Panc1 (cell line): Measurements from ENCODE around the gene MRPL10. TPM values are rescaled to one million over a fixed set of nuclear protein-coding genes. Genes with fewer than 3 reads are reported as not detected.

Experiments
- ATAC-seq: fragments of 200-7000 bp; cut with Tn5 transposase; 2 replicates; pipeline ENCODE4 v1.9.1; 2020; ENCODE audit warnings: mild to moderate bottlenecking, moderate library complexity
- BruUV-seq: library from RNA; stranded (reverse); fragments of 400-500 nt; replicated peaks from 2 replicates; lab custom pipeline; 2021; lab: Mats Ljungman, UMichigan
- CTCF ChIA-PET: fragments of 300-600 bp; sonication (Branson Sonifier 250); formaldehyde crosslinking; loops from one replicate; lab custom pipeline; 2022; ENCODE audit warnings: antibody characterized with exemption; lab: Charles Lee
- POLR2A ChIA-PET: fragments of 300-600 bp; sonication (Branson Sonifier 250); formaldehyde crosslinking; loops from one replicate; lab custom pipeline; 2022; ENCODE audit warnings: antibody characterized with exemption; lab: Charles Lee
- DNase-seq: peaks from one replicate; pipeline ENCODE4 v3.0.0-alpha.2; 2010; ENCODE audit warnings: low read depth, low spot score
- H3K27ac ChIP-seq: 2 replicates; pipeline ENCODE4 v1.5.1; 2011; ENCODE audit warnings: mild to moderate bottlenecking, low read length, inconsistent platforms
- H3K27me3 ChIP-seq: fragments of 200-500 bp; sonication (Bioruptor generic); 2 replicates; pipeline ENCODE4 v1.6.0; 2014; ENCODE audit warnings: low read length, inconsistent platforms; ENCODE audit not compliant: control insufficient read depth, insufficient read depth
- H3K36me3 ChIP-seq: fragments of 200-500 bp; sonication (Bioruptor generic); 2 replicates; pipeline ENCODE4 v1.5.1; 2014; ENCODE audit warnings: inconsistent platforms, mild to moderate bottlenecking, low read length, moderate library complexity; ENCODE audit not compliant: control insufficient read depth, insufficient read depth
- H3K4me1 ChIP-seq: 2 replicates; pipeline ENCODE4 v1.5.1; 2011; ENCODE audit warnings: inconsistent platforms, mild to moderate bottlenecking, low read length, moderate library complexity; ENCODE audit not compliant: control insufficient read depth, insufficient read depth
- H3K4me3 ChIP-seq, 2 experiments: 2 replicates each; pipeline ENCODE4 v1.5.1; 2011 to 2012; ENCODE audit warnings: low read depth in 2 of 2, low read length in 2 of 2, mild to moderate bottlenecking in 2 of 2, inconsistent platforms in 1 of 2, moderate library complexity in 1 of 2
- H3K9me3 ChIP-seq: fragments of 200-500 bp; sonication (Bioruptor generic); 2 replicates; pipeline ENCODE4 v1.5.1; 2014; ENCODE audit warnings: low read depth, mild to moderate bottlenecking, inconsistent platforms, low read length, moderate library complexity; ENCODE audit not compliant: control insufficient read depth, insufficient read depth
- POLR2AphosphoS5 ChIP-seq: IDR thresholded peaks from 2 replicates; pipeline ENCODE4 v1.6.1; 2012; ENCODE audit warnings: mild to moderate bottlenecking, low read depth, low read length, moderate library complexity
- SIN3A ChIP-seq: IDR thresholded peaks from 2 replicates; pipeline ENCODE4 v1.6.1; 2012; ENCODE audit warnings: low read depth, mild to moderate bottlenecking, low read length, moderate library complexity, borderline replicate concordance; ENCODE audit not compliant: insufficient read depth
- TCF7L2 ChIP-seq: IDR thresholded peaks from 2 replicates; pipeline ENCODE4 v1.6.1; 2011; ENCODE audit warnings: mild to moderate bottlenecking, low read depth, low read length, inconsistent platforms
- in situ Hi-C: cut with HindIII; loops from 2 replicates; pipeline ENCODE4 v1.10.0; 2016; ENCODE audit warnings: low sequenced_read_pairs, low pct_unique_long_range_greater_than_20kb
- intact Hi-C: fragments of 100-400 bp; cut with micrococcal nuclease; formaldehyde crosslinking; loops from one replicate; pipeline ENCODE4 v1.10.0; 2022; ENCODE audit not compliant: unreplicated experiment
- total RNA-seq: library from RNA; stranded (reverse); gene quantifications from one replicate; pipeline ENCODE4 v1.2.1, GENCODE V29; 2021; ENCODE audit not compliant: unreplicated experiment
- TF ChIP-seq, protein P1 (sequence below), 2 experiments: IDR thresholded peaks; 2 replicates each; pipeline ENCODE4 v1.6.1; 2011 to 2012; ENCODE audit warnings: low read depth in 2 of 2, control low read depth in 1 of 2, low read length in 1 of 2, mild to moderate bottlenecking in 1 of 2, moderate library complexity in 1 of 2; ENCODE audit not compliant: insufficient read depth in 1 of 2
- TF ChIP-seq, protein P2 (sequence below): fragments of 450-650 bp; IDR thresholded peaks from 2 replicates; pipeline ENCODE4 v1.5.1; 2017; ENCODE audit warnings: mild to moderate bottlenecking

MRPL10 gene
- total RNA-seq, 1 experiment from 2014 or later, result 41.9 TPM

DNA sequence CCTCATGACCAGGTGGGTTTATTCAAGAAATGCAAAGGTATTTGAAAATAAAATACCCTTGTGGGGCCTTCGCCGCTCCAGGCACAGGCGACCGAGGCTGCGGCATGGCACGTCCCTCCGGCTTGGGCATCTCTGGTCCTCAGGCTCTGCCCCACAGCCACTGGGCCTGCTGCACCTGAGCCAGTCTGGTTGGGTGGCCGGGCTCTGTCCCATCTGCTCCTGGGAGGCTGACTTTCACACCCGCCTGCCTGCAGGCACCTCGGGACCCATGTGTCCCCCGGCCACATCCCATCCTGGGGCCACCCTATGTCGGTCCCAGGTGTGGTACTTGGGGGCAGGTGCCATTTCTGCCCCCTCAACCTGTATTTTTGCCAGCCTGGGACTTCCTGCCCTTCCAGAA, 30.7 kb downstream of the MRPL10 start:
- no peak for DNase-seq
- POLR2A ChIA-PET, result no interaction called here
- in situ Hi-C loops, result no loop called here

DNA sequence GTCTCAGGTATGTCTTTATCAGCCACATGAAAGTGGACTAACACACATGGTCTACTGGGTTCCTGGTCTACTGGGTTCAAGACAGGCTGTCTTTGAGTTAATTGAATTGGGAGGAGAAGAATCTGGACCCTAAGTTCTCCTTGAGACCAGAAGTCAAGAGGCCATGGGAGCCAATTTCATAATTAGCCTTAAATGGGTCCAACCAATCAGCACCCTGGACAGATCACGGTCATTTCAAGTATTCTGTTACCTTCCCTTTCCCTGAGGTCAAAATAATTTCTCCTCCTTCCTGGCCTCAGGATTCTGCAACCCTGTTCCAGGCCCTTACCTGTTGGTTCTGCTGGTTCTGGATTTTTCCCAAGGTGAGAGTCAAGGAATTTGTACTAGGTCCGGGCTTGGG, 33.5 kb downstream of the MRPL10 start:
- DNase-seq (no peak), ATAC-seq (no peak)
- peaks cover 9% of the 10 kb centered on the region for H3K27me3 ChIP-seq
- intact Hi-C loops (no loop called here), in situ Hi-C loops (no loop called here)
- no peaks in the 10 kb centered on the region for H3K36me3 ChIP-seq
- no peak overlapping the region for H3K4me3 ChIP-seq
- ChIA-PET POLR2A (interaction anchor here (0.6 kb wide), 1 partner anchor 84 kb away, joined by 4 read pairs; no protein-coding TSS in a partner anchor), CTCF (no interaction called here)
- TF ChIP-seq, protein P1, sequence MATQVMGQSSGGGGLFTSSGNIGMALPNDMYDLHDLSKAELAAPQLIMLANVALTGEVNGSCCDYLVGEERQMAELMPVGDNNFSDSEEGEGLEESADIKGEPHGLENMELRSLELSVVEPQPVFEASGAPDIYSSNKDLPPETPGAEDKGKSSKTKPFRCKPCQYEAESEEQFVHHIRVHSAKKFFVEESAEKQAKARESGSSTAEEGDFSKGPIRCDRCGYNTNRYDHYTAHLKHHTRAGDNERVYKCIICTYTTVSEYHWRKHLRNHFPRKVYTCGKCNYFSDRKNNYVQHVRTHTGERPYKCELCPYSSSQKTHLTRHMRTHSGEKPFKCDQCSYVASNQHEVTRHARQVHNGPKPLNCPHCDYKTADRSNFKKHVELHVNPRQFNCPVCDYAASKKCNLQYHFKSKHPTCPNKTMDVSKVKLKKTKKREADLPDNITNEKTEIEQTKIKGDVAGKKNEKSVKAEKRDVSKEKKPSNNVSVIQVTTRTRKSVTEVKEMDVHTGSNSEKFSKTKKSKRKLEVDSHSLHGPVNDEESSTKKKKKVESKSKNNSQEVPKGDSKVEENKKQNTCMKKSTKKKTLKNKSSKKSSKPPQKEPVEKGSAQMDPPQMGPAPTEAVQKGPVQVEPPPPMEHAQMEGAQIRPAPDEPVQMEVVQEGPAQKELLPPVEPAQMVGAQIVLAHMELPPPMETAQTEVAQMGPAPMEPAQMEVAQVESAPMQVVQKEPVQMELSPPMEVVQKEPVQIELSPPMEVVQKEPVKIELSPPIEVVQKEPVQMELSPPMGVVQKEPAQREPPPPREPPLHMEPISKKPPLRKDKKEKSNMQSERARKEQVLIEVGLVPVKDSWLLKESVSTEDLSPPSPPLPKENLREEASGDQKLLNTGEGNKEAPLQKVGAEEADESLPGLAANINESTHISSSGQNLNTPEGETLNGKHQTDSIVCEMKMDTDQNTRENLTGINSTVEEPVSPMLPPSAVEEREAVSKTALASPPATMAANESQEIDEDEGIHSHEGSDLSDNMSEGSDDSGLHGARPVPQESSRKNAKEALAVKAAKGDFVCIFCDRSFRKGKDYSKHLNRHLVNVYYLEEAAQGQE (IDR thresholded peaks at IDR 0.05; ENCODE audit: insufficient read depth in 1 of 2, low read depth in 2 of 2, low read length in 1 of 2), result peak; percentile 82 to 91
- no peak for TF ChIP-seq POLR2AphosphoS5
- H3K4me1 ChIP-seq, result no peaks in the 10 kb centered on the region
- BruUV-seq, result no TSS peak
- H3K27ac ChIP-seq, result no peak overlapping the region
- no peaks in the 10 kb centered on the region for H3K9me3 ChIP-seq

More for the DNA sequence above, 30.7 kb downstream of the MRPL10 start:
- TF ChIP-seq TCF7L2, result no peak
- TF ChIP-seq, protein P2, sequence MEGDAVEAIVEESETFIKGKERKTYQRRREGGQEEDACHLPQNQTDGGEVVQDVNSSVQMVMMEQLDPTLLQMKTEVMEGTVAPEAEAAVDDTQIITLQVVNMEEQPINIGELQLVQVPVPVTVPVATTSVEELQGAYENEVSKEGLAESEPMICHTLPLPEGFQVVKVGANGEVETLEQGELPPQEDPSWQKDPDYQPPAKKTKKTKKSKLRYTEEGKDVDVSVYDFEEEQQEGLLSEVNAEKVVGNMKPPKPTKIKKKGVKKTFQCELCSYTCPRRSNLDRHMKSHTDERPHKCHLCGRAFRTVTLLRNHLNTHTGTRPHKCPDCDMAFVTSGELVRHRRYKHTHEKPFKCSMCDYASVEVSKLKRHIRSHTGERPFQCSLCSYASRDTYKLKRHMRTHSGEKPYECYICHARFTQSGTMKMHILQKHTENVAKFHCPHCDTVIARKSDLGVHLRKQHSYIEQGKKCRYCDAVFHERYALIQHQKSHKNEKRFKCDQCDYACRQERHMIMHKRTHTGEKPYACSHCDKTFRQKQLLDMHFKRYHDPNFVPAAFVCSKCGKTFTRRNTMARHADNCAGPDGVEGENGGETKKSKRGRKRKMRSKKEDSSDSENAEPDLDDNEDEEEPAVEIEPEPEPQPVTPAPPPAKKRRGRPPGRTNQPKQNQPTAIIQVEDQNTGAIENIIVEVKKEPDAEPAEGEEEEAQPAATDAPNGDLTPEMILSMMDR, result no peak
- TF ChIP-seq, protein P1 (IDR thresholded peaks at IDR 0.05; ENCODE audit: insufficient read depth in 1 of 2, low read depth in 2 of 2, low read length in 1 of 2), result no peak
- TF ChIP-seq POLR2AphosphoS5, result no peak
- TF ChIP-seq SIN3A, result no peak
- no peak overlapping the region for H3K27ac ChIP-seq
- no peaks in the 10 kb centered on the region for H3K4me1 ChIP-seq
- no peak for ATAC-seq
- no peak overlapping the region for H3K4me3 ChIP-seq
- no TSS peak for BruUV-seq
- CTCF ChIA-PET, result interaction anchor here (1.2 kb wide), 1 partner anchor 100 kb away, joined by 17 read pairs; no protein-coding TSS in a partner anchor
- no peaks in the 10 kb centered on the region for H3K36me3 ChIP-seq
- intact Hi-C loops, result loop anchor here (5.0 kb wide), 1 partner anchor 103 kb away; no protein-coding TSS in a partner anchor
- no peaks in the 10 kb centered on the region for H3K27me3 ChIP-seq
- H3K9me3 ChIP-seq, result no peaks in the 10 kb centered on the region
